ENCODE data around the gene ZNF462. TPM values are rescaled to one million over a fixed set of nuclear protein-coding genes. Genes with fewer than 3 reads are reported as not detected.
A peak's percentile ranks its signal among the peaks of the same experiment; 100 is the strongest.

Gene ZNF462
- total and polyA plus RNA-seq, 2 experiments from 2014 or later = 40.0 to 101 TPM

DNA sequence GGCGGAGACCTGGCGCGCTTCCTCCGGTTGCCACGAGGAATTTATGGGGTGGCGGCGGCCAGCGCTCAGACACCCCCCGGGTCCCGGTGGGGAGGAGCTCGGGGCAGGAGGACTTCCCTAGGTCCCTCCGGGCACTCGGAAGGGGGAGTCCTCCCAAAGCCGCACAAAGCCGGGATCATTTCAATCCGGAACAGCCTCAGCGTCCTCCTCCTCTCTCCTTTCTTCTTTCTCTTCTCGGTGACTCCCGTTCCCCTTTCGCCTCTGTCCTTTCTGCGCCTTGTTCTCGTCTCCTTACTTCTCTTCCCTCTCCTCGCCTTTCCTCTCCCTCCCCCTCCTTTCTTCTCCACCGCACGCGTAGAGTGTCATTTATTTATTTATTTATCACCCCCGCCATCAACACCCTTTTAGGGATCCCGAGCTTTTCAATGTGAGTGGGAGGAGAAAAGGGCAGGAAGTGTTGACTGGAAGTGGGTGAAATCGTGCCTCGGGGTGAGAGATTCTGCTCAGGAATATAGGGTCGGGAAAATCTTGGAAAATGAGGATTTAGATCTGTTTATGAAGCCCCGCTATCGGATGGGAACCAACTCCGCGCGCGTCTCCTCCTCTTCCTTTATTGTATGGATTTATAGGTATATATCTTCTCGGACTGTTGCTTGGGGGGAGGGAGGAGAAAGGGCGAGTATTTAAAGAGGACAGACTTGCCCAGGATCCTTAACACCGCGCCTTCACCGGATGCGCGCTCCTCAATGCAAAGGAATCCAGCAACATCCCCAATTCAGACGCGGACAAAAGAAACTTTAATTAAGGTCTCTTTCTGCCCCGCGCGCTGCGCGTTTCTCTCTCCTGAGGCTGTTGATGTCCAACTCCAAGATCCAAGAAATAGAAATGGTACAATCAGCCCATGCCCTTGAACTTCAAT, 2.0 kb upstream of the ZNF462 start:
- Mint-ChIP-seq H3K4me3 (peak overlapping the region; percentile 95), H3K4me1 (peaks cover 28% of the 10 kb centered on the region), H3K36me3 (ENCODE audit: low read depth) (peaks cover 35% of the 10 kb centered on the region), H3K27me3 (ENCODE audit: insufficient read depth, low read depth, poor library complexity) (peaks cover 25% of the 10 kb centered on the region), H3K27ac (peak overlapping the region; percentile 93), H3K9me3 (no peaks in the 10 kb centered on the region; the same call in none of the 3 replicates)
- peaks cover 4% of the 10 kb centered on the region; the same call in 1 of the 2 replicates for H3F3A ChIP-seq (replicated peaks; ENCODE audit: low read depth)
- DNase-seq (ENCODE audit: low spot score) (peak; percentile 83), ATAC-seq (peak; percentile 11)
- H3K4me2 ChIP-seq = peak overlapping the region; percentile 94
- TF ChIP-seq JUNB (IDR thresholded peaks at IDR 0.05; ENCODE audit: unreplicated experiment) (no peak), POLR2AphosphoS5 (IDR thresholded peaks at IDR 0.05; ENCODE audit: low read depth) (peak; percentile 39)
- TF ChIP-seq, protein P1, sequence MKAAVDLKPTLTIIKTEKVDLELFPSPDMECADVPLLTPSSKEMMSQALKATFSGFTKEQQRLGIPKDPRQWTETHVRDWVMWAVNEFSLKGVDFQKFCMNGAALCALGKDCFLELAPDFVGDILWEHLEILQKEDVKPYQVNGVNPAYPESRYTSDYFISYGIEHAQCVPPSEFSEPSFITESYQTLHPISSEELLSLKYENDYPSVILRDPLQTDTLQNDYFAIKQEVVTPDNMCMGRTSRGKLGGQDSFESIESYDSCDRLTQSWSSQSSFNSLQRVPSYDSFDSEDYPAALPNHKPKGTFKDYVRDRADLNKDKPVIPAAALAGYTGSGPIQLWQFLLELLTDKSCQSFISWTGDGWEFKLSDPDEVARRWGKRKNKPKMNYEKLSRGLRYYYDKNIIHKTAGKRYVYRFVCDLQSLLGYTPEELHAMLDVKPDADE (IDR thresholded peaks at IDR 0.05) = 0 out of 2 replicates have a peak, but pooled peaks have one; percentile 23
- peaks cover 54% of the 10 kb centered on the region for H3K79me2 ChIP-seq (replicated peaks; ENCODE audit: insufficient read depth)
- peak overlapping the region; percentile 98 for H3K27ac ChIP-seq (ENCODE audit: low read depth)
- no peaks in the 10 kb centered on the region for H3K36me3 ChIP-seq (ENCODE audit: insufficient read depth)
- peaks cover 26% of the 10 kb centered on the region for H3K4me1 ChIP-seq (ENCODE audit: insufficient read depth)
- H3K9me2 ChIP-seq (ENCODE audit: insufficient read depth) = no peaks in the 10 kb centered on the region
- peak overlapping the region; percentile 87 for H3K4me3 ChIP-seq
- peak overlapping the region; percentile 15; the same call in 1 of the 2 replicates for H2AFZ ChIP-seq
- no peaks in the 10 kb centered on the region for H4K20me1 ChIP-seq (replicated peaks; ENCODE audit: insufficient read depth)
- H3K27me3 ChIP-seq (ENCODE audit: insufficient read depth) = no peaks in the 10 kb centered on the region

DNA sequence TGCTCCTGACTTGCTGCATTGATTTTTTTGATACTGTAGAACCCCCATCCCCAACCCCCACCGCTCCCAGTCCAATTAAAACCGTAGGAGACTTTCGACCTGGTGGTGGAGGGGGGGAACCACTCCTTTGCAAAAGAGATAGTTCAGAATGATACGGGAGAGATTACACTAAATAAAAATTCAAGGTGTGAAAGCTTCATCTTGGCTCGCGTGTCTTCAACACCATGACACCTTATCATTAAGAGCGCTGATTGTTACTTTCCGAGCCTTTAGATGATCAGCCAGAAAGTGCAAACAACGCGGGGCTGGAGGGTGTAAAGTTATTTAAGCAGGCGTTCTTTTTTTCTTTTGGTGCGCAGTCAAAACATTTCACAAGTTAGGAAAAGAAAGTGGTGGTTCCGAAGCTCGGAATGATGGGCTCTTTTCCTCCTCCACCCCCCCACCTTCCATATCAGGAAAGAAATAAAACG, 1.3 kb upstream of the ZNF462 start:
- Mint-ChIP-seq H3K27ac (peak overlapping the region; percentile 93), H3K27me3 (ENCODE audit: insufficient read depth, low read depth, poor library complexity) (peaks cover 25% of the 10 kb centered on the region), H3K9me3 (no peaks in the 10 kb centered on the region; the same call in none of the 3 replicates), H3K4me3 (peak overlapping the region; percentile 95), H3K4me1 (peaks cover 35% of the 10 kb centered on the region), H3K36me3 (ENCODE audit: low read depth) (peaks cover 42% of the 10 kb centered on the region)
- TF ChIP-seq, protein P1 (IDR thresholded peaks at IDR 0.05) = no peak
- TF ChIP-seq ZNF114 (CRISPR knock-in tag; IDR thresholded peaks at IDR 0.05) = no peak
- no peak for TF ChIP-seq CREB1 (CRISPR knock-in tag; IDR thresholded peaks at IDR 0.05; ENCODE audit: low read depth)
- no peak for TF ChIP-seq EZH2 (IDR thresholded peaks at IDR 0.05; ENCODE audit: low read depth, unreplicated experiment)
- no peaks in the 10 kb centered on the region for H3K27me3 ChIP-seq (ENCODE audit: insufficient read depth)
- peak overlapping the region; percentile 98 for H3K27ac ChIP-seq (ENCODE audit: low read depth)
- H3K4me3 ChIP-seq = peak overlapping the region; percentile 87
- H3K79me2 ChIP-seq (replicated peaks; ENCODE audit: insufficient read depth) = peaks cover 61% of the 10 kb centered on the region
- no peak for DNase-seq (ENCODE audit: low spot score)
- peaks cover 4% of the 10 kb centered on the region; the same call in 1 of the 2 replicates for H3F3A ChIP-seq (replicated peaks; ENCODE audit: low read depth)
- H3K9me2 ChIP-seq (ENCODE audit: insufficient read depth) = no peaks in the 10 kb centered on the region
- no peaks in the 10 kb centered on the region for H4K20me1 ChIP-seq (replicated peaks; ENCODE audit: insufficient read depth)
- peaks cover 33% of the 10 kb centered on the region for H3K4me1 ChIP-seq (ENCODE audit: insufficient read depth)
- ATAC-seq = no peak
- H3K36me3 ChIP-seq (ENCODE audit: insufficient read depth) = no peaks in the 10 kb centered on the region
- peak overlapping the region; percentile 94 for H3K4me2 ChIP-seq
- H2AFZ ChIP-seq = no peak overlapping the region
